OCI-LY3 (cell line): ENCODE results near the gene KLHDC4.

Experiments
- CTCF ChIP-seq: fragments of 200-600, 300-600 bp; sonication (generic); IDR thresholded peaks from 2 replicates; pipeline ENCODE4 v1.5.1; 2014; ENCODE audit warnings: antibody characterized with exemption, low read length, low read depth
- EZH2phosphoT487 ChIP-seq: fragments of 200-600 bp; shearing (Covaris generic); IDR thresholded peaks from 2 replicates; pipeline ENCODE4 v1.6.1; 2018; ENCODE audit warnings: antibody characterized with exemption, mixed run types, low read depth

- TF ChIP-seq CTCF = no peak
- TF ChIP-seq EZH2phosphoT487 = no peak
These were observed 73.0 kb downstream of the KLHDC4 start for GRCh38 chr16:87692756-87693155.
